SW 1271 (cell line): ENCODE data around the gene BRD1.

Experiments used
- DNase-seq, 2 experiments: peaks; one replicate each; lab custom pipeline; 2025; lab: John Stamatoyannopoulos, UW

The BRD1 gene

DNA sequence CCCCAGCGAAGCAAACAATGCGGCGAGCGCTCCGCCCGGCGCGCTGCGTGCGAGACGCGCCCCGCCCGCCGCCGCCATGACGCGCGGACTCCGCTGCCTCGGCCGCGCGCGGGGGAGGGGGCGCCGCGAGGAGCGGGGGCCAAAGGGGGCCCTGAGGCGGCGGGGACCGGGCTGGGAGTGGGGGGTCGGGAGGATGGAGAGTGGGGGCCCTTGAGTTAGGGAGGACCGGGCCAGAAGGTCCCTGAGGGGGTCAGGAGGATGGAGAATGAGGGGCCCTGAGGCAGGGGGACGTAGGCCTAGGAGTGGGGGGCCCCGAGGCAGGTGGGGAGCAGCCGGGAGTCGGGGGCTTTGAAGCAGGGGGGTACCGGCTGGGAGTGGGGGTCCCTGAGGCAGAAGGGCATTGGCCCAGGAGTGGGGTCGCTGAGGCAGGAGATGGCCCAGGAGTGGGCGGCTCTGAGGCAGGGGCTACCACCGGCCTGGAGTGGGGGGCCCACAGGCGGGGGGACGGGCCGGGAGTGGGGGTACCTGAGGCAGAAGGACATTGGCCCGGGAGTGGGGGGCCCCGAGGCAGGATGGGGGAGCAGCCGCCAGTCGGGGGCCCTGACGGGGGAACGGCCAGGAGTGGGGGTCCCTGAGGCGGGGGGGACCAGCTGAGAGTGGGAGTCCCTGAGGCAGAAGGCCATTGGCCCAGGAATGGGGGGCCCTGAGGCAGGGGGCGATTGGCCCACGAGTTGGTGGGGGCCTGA lies at the start of gene BRD1:
Gene BRD1, minus strand, starts transcription at position 21 of the 746 bp plus-strand sequence. CDS start 3,556 bp downstream, outside the sequence.
- DNase-seq: peak in 1 of 2 experiments; percentile 12

DNA sequence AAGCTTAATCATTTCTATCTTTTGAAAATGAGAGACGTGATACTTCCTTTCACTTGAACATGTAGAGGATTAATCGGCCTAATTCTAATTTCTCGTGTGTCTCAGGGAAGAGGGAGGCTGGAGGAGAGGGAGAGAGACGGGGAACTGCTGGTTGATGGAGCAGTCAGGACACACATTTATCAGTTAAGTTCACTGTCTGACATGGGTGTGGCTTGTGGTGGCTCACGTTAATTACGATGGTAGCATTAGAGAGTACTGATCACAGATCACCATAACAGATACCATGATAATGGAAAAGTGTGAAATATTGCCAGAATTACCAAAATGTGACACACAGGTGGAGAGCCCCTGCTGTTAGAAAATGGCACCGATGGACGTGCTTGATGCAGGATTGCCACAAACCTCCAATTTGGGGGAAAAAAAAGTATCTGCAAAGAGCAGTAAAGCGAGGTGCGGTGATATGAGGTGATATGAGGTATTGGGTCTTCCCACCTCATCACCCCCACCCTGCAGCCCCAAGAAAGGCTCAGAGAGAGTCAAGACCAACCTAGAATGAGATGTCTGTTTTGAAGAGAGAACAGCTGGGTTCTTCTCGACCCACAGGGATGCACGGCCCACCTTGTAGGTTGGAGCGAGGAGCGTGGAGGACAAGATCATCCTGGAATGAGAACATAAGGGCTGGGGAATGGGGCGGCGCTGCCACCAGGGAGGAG lies 45.7 kb upstream of the BRD1 start:
- DNase-seq: no peak

DNA sequence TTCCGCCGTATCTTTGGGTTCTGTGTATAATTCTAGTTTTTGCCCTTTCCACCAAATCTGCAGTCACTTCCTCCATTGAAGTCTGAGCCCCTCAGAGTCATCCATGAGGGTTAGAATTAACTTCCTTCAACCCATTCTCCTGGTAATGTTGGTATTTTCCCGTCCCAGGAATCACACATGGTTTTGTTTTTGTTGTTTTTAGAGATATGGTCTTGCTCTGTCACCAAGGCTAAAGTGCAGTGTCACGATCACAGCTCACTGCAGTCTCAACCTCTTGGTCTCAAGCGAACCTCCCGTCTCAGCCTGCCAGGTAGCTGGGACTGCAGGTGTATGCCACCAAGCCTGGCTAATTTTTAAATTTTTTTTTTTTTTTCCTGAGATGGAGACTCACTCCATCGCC lies 44.7 kb upstream of the BRD1 start:
- DNase-seq: no peak

DNA sequence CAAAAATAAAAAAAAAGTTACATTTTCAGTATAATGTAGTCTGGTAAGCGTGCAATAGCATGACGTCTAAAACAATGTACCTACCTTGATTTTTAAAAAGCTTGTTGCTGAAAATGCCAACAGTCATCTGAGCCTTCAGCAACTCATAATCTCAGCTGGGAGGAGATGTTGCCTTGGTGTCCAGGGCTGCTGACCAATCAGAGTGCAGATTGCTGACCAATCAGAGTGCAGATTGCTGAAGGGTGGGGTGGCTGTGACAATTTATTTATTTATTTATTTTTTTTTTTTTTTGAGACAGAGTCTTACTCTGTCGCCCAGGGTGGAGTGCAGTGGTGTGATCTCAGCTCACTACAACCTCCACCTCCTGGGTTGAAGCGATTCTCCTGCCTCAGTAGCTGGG lies 43.8 kb upstream of the BRD1 start:
- DNase-seq: peak in 1 of 2 experiments; percentile 9

DNA sequence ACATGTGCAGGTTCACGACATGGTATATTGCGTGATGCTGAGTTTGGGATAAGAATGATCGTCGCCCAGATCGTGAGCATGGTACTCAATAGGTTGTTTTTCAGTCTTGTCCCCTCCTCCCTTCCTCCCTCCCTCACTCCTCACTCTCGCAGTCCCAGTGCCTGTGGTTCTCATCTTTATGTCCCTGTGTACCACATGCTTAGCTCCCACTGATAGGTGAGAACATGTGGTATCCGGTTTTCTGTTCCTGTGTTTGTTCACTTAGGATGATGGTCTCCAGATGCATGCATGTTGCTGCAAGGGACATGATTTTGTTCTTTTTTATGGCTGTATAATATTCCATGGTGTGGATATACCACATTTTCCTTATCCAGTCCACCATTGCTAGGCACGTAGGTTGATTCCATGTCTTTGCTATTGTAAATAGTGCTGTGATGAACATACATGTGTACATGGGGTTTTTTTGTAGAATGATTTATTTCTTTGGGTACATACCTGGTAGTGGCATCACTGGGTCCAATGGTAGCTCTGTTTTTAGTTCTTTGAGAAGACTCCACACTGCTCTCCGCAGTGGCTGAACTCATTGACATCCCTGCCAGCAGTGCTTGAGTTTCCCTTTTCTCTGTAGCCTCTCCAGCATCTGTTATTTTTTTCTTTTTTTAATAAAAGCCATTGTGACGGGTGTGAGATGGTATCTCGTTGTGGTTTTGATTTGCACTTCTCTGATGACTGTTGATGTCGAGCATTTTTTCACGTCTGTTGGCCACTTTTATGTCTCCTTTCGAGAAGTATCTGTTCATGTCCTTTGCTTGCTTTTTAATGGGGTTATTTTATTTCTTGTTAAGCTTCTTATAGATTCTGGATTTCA lies 42.4 kb upstream of the BRD1 start:
- DNase-seq: no peak

DNA sequence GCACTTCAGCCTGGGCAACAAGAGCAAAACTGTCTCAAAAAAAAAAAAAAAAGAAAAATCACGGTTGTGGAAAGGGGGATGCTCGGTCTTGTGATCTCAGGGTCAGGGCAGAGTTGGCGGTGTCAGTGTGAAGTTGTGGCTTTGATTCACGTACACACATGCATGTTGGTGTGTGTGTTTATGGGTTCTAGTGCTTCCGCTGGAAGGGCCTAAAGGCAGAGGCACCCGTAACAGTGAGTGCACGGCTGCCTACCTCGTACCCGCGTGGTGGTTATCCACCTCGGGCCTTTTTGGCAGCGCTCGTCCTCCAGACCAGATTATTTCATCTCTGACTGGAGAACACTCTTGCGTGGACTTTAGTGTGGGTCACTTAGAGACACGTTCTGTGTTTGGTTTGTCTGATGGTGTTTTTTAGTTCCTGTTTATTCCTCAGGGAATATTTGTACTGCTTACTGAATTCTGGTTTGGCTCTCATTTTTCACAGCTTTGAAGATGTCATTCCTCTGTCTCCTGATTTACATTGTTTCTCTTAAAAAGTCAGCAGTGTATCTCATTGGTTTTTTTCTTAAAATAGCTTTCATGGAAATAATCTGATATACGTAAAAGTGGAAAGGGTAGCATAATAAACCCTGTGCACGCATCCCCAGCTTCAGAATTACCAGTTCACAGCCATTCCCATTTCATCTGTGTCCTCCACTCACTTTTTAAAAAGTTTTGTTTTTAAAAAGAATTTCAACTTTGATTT lies 41.6 kb upstream of the BRD1 start:
- DNase-seq: no peak

DNA sequence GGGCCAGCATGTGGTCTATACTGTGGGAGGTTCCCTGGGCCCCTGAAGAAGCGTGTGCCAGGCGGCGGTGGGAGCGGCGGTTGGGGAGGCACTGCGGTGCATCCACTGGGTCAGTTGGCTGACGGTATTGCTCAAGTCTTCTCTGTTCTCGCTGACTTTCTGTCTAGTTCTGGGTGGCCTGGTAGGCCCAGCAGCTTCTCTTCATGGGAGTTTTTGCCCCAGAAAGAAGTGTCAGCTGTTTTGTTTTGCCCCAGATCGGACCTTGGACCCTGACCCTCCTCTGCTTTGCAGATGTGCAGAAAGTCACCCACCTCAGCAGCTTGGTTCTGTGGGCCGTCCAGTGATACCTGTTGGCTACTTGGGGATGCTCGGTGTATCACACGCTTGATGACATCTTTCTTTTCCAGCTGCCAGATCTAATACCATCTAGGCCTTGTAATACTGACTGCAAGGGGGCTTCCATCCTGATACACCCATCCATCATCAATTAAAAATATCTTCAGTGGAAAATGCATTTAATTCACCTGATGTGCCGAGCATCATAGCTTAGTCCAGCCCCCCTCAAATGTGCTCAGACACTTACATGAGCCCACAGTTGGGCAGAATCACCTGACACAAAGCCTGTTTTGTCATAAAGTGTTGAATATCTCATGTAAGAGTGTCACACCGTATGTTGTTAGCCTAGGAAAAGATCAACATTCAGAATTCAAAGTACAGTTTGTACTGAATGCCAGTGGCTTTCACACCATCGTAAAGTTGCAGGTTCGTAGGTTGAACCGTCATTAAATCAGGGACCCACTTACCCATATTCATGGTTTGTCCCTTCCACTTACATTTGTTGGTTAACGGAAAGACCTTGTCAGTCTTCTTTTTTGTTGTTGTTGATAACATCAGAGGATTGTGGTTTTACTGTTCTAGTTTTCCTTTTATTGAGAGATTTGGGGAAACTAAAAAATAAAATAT lies 39.9 kb upstream of the BRD1 start:
- no peak for DNase-seq

DNA sequence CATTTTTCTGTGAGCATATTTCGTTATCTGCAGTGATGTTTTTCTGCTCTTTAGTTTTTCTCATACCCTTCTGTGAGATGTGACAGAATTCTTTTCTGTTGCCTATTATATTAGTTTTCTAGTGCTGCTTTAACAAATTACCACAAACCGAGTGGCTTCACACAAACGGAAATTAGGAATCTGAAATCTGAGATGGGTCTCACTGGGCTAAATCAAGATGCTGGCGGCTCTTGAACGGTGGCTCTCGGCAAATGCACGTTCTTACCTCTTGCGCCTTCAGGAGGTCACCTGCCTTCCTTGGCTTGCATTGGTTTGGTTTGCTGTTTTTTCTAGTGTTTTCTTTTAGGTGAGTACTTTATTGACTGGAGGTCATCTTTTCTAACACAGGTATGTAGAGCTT lies 39.0 kb upstream of the BRD1 start:
- DNase-seq: no peak

DNA sequence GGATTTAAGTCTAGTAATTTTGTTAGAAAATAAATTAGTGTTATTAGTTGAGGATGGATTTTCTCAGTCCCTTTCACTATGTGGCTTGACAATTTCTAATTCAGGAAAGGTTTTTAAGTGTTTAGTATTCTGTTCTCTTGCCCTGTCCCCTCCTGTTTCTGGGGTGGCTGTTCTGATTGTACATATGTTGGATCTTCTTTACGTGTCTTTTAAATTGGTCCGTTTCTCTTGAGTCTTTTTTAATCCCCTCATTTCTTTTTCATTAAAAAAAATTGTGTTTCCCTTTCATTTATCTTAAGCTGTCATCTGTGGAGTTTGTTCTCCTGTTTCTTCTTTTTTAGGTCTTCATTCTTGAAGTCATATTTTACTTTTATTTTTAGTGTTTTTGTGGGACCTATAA lies 38.5 kb upstream of the BRD1 start:
- no peak for DNase-seq

DNA sequence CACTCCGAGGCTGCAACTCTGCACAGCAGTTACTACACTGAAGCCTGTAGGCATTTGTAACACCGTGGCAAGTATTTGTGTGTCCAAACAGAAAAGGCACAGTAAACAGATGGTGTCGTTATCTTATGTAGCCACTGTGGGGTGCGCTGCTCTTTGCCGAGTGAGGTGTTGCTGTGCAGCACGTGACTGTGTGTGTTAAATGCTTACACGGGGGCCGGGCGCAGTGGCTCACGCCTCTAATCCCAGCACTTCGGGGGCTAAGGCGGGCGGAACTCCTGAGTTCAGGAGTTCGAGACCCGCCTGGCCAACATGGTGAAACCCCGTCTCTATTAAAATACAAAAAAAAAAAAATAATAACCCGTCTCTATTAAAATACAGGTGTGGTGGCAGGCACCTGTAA lies 37.5 kb upstream of the BRD1 start:
- DNase-seq: no peak

DNA sequence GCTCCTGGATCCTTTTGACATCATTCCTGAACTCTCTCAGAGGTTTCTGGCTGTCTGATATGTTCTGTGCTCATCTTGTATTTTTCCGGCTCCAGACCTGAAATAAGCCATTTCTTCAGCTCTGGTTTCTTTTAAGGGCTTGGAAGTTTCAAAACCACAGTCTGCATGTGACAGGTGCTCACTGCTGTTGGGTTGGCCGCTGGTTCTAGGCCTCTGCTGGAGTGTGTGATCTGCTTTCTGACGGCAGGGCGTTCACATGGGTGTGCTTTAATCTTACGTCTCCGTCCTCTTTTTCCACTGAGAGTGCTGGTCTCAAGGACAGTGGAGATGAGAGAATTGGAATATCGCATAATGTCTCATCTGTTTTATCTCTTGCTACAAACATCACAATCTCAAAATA lies 36.3 kb upstream of the BRD1 start:
- no peak for DNase-seq

DNA sequence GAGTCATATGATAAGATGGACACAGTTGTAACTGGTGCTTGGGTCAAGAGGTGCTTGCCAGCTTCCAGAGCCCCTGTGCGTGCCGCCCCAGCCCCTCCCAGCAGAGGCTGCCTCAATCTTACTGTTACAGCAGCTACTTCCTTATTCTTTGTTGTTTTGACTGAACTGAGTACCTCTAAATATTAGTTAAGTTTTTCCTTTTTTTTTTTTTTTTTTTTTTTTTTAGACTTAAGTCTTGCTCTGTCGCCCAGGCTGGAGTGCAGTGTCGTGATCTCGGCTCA lies 34.8 kb upstream of the BRD1 start:
- DNase-seq: no peak

DNA sequence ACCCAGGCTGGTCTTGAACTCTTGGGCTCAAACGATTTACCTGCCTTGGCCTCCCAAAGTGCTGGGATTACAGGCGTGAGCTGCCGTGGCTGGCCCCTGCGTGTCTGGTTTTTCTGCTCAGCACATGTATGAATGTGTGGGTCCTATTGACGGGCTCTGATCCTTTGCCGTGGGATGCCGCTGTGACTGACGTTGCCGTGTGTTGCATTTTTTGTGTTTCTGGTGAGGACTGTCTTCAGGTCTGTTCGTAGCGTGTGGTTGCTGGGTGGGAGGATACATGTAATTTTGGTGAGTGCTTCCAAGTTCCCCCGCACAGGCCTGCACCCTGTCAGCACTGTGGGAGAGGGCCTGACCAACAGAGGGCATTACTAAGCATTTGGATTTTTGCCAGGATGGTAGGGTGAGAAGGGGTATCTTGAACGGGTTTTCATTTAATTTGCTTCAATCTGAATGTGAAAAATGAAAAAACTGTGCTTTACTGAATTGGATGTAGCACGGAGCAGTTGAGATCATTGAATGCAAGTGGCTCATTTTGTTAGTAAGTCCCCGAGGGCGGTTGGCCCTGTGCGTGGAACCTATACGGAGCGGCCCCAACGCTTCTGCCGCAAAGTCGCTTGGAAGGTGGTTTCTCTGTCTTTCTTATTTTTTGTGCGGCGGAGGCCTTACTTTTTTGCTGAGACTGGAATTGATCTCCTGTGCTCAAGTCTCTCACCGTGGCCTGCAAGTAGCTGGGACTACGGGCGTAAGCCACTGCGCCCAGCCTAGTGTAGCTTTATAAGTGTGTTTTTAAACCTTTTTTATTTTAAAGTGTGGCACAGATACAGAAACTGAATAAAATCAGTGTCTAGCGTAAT lies 34.2 kb upstream of the BRD1 start:
- DNase-seq: no peak

DNA sequence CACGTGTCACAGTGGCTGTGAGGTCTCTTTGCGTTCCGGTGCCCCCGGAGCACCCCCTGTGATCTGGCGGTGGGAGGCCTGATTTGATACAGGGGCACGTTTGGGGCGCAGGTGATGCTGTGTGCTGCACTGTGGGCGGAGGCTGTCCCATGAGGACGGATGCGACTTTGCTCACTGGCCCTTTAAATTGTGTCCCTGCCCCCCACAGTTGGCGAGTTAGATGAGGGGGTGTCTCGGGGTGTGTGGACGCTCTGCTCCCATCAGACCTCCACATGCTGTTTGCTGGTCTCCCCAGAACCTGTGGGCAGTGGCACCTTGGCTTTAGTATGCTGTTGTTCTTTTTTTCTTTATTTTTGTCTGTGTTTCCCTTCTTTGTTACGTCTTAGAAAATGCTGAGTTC lies 31.2 kb upstream of the BRD1 start:
- DNase-seq: no peak

DNA sequence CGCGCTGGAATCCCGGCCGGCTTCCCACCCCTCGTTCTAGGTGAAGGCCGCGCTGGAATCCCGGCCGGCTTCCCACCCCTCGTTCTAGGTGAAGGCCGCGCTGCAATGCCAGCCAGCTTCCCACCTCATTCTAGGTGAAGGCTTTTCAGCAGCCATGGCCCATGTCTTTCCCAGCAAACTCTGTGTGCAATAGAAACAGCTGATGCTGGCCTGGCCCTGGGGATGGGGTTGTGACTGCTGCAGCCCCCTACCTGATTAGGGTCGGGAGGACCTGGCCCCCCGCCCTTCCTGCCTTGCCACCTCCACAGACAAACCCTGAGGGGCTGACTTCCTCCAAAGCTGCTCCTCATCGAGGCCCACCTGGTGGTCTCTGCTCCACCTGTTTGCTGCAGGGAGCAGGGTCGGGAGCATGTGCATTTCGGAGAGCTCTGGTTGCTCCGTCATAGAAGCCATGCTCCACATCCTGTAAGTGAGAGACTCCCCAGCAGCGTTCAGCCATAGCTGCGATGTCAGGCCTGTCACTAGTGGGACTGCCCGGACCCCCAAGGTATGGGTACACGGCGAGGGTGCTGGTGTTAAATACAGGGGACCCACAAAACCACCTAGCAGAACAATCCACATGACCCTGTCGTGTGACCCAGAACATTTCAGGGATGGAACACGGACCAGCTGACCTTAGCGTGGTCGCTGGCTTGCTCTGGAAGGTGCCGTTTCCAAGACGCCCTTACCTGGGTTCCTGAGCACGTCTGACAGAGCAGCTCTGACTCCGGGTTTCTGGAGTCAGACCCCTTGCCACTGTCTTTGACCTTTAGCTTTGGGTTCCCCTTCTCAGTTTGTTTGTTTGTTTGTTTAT lies 29.3 kb upstream of the BRD1 start:
- no peak for DNase-seq

DNA sequence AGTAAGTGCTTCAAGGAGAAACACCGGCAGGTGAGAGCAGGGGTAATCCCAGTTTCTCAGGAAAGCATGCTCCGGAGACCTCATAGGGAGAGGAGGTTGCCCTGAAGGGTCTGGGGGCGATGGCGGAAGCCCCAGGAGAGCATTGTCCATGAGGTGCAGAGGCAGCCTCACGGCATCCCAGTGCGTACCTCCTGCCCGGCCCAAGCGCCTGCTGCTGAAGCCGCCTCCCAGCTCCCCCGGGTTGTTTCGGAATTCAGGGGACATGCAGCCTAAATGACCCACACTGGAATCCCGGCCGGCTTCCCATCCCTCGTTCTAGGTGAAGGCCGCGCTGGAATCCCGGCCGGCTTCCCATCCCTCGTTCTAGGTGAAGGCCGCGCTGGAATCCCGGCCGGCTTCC lies 28.7 kb upstream of the BRD1 start:
- no peak for DNase-seq

DNA sequence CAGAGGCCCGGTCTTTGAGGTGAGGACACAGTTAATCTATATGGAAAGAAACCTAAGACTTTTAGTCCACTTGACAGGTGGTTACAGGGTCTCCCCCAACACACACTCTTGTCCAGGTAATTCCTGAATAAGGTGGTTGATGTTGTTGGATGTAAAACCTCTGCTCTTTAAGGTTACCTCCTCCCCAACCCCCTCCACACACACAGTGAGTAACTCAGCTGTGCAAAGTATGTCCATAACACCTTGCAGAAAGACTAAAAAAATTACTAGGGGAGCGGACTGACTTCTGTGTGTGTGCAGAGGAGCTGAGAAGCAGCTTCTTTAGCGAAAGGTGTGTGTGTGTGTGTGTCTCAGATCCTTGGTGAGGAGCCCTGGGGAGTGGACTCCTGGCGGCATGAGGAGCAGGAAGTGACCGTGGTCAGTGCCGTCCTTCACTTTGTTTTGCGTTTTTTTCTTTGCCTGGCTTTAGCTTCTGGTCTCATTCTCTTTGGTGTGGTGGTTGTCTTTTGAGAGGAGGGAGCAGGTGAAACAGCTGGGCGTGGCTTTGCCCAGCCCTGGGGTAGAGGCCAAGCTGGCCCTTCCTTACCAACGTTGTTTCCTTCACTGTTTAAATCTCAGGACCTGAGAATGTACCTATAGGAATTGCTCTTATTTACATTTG lies 27.7 kb upstream of the BRD1 start:
- DNase-seq: no peak

DNA sequence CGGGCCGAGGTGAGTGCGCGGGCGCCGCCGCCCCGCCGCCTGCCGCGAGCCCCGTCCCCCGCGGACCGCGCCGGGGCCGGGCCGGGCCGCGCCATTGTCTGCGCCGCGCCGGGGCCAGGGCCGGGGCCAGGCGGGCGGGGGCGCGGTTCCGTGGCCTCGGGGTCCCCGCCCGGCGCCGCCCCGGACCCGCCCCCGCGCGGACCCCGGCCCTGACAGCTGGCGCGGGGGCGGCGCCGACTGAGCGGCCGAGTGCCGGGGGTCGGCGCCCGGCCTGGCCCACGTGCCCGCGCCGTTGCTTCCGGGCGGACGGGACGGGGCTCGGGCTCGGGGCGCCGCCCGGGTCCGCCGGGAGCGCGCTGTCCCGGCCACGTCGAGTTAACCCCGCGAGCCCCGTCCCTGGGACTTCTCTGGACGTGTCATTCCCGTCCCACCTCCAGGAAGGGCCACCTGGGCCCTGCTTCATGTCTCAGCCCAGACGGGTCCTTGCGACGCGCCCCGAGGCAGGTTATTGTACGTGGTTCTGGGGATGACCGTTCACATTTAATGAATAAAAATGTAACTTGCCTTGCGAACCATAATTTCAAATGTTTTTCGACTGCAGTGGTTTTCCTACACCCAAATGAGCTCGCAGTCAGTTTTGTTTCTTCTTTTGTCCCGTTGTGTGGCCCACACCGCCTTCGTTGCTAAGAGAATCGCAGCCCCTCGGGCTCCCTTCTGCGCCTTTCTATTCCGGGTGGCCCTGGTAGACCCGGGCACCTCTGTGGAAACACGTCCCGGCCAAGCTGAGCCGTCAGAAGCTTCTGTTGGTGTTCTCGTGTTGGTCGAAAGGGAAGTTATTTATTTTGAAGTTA lies 26.5 kb upstream of the BRD1 start:
- DNase-seq: no peak
